Fibroblast of the aortic adventitia (primary cell): ENCODE measurements around the gene ACAP3. TPM values are rescaled to one million over a fixed set of nuclear protein-coding genes. Genes with fewer than 3 reads are reported as not detected.

Experiments used
- DNase-seq: peaks from one replicate; pipeline ENCODE4 v3.0.0-alpha.2; 2010; ENCODE audit warnings: low read depth
- H3K4me3 ChIP-seq: 2 replicates; pipeline ENCODE4 v1.5.1; 2011; ENCODE audit warnings: low read depth, mild to moderate bottlenecking, control low read depth, low read length, moderate library complexity
- CTCF ChIP-seq: IDR thresholded peaks from 2 replicates; pipeline ENCODE4 v1.5.1; 2011; ENCODE audit warnings: mild to moderate bottlenecking, low read length, control low read depth, inconsistent platforms; ENCODE audit not compliant: insufficient read depth
- total RNA-seq: library from RNA; depleted of rRNA; stranded (reverse); fragments of >200 nt; gene quantifications from 2 replicates; pipeline ENCODE4 v1.2.3, GENCODE V29; 2012; ENCODE audit warnings: low replicate concordance

Gene ACAP3
- total RNA-seq, 1 donor, result 43.2 TPM

DNA sequence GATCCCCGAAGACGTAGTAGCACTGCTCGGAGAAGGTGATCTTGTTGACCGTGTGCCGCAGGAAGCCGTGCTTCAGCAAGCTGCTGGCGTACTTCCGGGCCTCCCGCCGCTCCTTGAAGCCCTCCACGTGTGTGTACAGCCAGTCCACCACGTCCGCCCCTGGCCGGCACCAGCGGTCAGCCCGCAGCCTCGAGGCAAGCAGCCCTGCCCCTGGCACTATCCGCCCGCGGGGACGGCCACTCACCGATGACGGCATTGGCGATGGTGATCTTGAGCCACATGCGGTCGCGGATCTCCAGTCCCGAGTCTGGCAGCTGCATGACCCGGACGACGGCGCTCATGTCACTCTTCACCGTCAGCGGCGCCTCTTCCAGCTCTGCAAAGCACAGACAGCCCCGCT is 30.5 kb upstream of the ACAP3 start:
- no peak for TF ChIP-seq CTCF
- no peak for DNase-seq
- H3K4me3 ChIP-seq, result no peak overlapping the region

DNA sequence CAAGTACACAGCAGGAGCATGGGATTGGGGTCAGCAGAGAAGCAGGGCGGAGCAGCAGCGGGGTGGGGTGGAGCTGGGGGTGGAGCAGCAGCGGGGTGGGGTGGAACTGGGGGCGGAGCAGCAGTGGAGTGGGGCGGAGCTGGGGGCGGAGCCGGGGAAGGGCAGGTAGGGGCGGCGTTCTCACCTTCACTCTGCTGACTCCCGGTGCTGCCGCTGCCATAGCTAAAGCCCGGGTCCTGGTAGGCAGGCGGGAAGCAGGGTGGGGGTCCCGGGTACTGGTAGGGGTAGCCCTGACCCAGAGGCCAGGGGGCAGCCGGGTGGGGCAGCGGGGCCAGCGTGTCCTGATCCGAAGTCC is 30.0 kb upstream of the ACAP3 start:
- no peak for DNase-seq
- TF ChIP-seq CTCF, result no peak
- no peak overlapping the region for H3K4me3 ChIP-seq

DNA sequence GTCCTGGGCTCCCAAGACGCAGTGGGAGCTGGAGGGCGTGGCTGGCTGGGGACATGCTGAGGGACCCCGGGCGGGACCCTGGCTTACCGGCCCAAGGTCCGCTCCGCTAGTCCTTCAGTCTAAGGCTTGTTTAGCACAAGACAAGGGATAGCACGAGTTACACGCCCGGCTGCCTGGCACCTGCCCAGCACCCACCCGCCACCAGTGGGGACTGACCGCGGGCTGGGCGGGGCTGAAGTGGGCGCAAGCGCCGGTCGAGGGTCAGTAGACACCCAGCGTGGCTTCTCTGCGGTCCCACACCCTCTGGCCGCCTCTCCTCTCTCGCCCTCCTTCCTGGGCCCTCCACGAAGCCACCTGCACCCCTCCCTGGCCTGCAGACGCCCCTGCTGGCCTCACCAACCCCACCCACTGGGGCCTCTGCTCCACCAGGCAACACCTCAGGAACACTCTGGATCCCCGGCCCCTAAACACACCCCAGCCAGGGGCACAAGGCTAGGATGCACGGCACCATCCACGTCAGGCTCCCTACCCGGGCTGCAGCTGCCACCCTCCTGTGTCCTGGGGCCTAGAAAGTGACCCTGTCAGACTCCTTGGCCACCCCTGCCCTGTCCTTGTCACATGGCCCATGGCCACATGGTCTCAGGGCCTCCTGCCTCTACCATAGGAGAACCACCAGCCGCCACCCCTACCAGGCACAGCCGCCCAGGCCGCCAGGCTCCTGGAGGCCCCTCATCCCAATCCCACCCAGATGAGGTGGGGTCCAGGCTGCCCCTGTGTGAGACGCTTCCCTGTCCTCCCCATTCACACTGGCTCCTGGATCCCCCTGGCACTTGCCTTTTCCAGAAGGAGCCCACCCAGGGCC is 29.4 kb upstream of the ACAP3 start:
- DNase-seq, result no peak
- no peak overlapping the region for H3K4me3 ChIP-seq
- TF ChIP-seq CTCF, result no peak

DNA sequence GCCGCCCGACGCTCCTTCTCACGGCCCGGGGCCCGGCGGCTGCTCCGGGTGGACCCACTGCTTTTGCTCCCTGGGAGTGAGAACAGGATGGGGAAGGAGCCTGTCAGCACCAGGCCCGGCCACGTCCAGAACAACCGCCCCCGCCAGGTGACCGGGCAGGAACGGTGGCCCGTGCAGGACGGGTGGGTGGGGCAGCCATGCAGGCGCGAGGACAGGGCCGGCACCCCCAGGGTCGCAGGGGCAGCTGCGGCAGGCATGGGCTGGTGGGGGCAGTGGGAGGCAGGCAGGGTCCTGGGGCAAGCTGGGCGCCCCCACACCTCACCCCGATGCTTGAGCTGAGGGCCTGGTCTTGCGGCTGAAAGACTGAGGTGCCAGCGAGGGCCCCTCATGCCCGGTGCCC is 28.7 kb upstream of the ACAP3 start:
- TF ChIP-seq CTCF, result no peak
- no peak for DNase-seq
- H3K4me3 ChIP-seq, result no peak overlapping the region

DNA sequence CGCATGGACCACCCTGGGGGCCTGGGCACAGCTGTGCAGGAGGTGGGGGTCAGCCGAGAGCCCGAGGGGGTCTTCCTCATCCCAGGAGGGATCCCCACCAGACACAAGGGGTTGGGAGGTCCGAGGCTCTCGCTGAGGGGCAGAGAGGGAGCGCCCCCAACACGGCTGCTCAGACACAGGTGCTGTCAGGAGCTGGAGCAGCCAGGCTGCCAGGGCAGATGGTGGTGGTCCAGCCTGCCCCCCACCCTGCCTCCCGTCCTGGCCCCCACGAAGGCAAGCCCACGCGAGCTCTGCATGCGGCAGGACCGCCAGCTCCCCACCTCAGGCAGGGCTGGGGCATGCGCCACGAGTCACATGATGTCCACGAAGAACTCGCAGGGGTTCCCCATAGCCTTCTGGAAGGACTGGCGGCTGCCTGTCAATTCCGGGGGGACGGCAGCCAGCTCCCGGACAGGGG is 28.1 kb upstream of the ACAP3 start:
- no peak overlapping the region for H3K4me3 ChIP-seq
- TF ChIP-seq CTCF, result no peak
- no peak for DNase-seq

DNA sequence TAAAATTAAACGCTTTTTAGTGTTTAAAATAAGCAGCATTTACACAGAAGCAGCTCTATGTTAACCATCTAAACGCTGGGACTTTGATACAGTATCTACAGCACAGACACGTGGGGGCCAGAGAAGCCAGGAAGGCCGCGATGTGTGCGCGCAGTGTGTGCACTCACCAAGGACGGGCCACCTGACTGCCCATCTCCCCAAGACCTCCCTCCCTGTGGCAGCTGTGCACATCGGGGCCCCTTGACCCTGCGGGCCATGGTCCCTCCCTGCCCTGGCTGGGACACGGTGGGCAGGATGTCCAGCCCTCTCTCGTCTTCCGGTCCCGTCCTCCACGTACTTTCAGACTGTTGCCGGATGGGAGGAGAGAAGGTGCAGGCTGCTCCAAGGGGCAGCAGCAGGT is 27.6 kb upstream of the ACAP3 start:
- no peak overlapping the region for H3K4me3 ChIP-seq
- TF ChIP-seq CTCF, result no peak
- DNase-seq, result no peak

DNA sequence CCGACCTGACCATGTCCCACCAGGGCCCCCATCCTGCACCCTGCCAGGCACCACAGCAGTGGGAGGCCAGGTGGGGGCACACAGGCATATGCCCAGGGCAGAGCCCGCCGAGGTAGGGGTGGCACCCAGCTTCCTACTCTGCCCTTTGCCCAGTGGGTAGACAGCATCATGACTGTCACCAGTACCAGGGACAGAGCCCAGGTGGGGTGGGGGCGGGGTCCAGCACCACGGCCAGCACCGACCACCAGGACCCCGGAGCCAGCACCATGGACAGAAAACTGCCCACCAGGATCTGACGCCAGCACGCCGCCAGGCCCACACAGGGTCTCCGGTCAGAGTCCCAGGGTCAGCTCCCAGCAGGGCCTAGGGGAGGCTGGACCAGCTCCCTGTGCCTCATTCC is 27.1 kb upstream of the ACAP3 start:
- DNase-seq, result no peak
- no peak for TF ChIP-seq CTCF
- no peak overlapping the region for H3K4me3 ChIP-seq
